Astrocyte of the cerebellum (primary cell): ENCODE measurements around the gene MYRIP.
"Not testable (repeated sequence)": the region's sequence is repeated elsewhere in the genome, so short reads cannot be mapped to it uniquely, and the experiment has no call there.

ENCODE experiments used
- DNase-seq: peaks from one replicate; pipeline ENCODE4 v3.0.0-alpha.2; 2011; ENCODE audit warnings: low read depth
- H3K4me3 ChIP-seq: 2 replicates; pipeline ENCODE4 v1.5.1; 2011; ENCODE audit warnings: mild to moderate bottlenecking, low read depth, low read length, moderate library complexity
- in situ Hi-C: cut with HindIII; loops from 2 replicates; pipeline ENCODE4 v1.10.0; 2017; ENCODE audit warnings: low sequenced_read_pairs
- TF ChIP-seq, protein P1 (sequence below): IDR thresholded peaks from 2 replicates; pipeline ENCODE4 v1.5.1; 2012; ENCODE audit warnings: low read length, low read depth, moderate library complexity, mild to moderate bottlenecking; ENCODE audit errors: missing control alignments

MYRIP gene

DNA sequence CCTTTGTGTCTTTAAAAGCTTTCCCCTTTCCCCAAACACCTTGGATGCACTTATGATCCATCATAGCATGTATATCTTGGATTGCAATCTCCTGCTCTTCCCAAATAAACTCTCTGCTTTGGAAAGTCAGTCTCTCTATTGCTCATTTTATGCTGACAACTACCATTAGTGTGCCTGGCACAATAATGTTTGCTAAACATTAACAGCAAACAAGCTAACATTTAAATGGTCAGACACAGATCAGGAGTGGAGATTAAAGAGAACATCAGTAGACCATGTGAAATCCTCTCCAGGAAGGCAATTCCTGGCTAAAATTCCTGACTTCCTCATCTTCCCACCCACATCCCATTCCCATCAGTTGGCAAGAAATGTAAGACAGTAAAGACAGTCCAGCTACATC is 455.8 kb downstream of the MYRIP start:
- in situ Hi-C loops: no loop called here
- no peak for DNase-seq
- TF ChIP-seq, protein P1, sequence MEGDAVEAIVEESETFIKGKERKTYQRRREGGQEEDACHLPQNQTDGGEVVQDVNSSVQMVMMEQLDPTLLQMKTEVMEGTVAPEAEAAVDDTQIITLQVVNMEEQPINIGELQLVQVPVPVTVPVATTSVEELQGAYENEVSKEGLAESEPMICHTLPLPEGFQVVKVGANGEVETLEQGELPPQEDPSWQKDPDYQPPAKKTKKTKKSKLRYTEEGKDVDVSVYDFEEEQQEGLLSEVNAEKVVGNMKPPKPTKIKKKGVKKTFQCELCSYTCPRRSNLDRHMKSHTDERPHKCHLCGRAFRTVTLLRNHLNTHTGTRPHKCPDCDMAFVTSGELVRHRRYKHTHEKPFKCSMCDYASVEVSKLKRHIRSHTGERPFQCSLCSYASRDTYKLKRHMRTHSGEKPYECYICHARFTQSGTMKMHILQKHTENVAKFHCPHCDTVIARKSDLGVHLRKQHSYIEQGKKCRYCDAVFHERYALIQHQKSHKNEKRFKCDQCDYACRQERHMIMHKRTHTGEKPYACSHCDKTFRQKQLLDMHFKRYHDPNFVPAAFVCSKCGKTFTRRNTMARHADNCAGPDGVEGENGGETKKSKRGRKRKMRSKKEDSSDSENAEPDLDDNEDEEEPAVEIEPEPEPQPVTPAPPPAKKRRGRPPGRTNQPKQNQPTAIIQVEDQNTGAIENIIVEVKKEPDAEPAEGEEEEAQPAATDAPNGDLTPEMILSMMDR: no peak
- no peak overlapping the region for H3K4me3 ChIP-seq

DNA sequence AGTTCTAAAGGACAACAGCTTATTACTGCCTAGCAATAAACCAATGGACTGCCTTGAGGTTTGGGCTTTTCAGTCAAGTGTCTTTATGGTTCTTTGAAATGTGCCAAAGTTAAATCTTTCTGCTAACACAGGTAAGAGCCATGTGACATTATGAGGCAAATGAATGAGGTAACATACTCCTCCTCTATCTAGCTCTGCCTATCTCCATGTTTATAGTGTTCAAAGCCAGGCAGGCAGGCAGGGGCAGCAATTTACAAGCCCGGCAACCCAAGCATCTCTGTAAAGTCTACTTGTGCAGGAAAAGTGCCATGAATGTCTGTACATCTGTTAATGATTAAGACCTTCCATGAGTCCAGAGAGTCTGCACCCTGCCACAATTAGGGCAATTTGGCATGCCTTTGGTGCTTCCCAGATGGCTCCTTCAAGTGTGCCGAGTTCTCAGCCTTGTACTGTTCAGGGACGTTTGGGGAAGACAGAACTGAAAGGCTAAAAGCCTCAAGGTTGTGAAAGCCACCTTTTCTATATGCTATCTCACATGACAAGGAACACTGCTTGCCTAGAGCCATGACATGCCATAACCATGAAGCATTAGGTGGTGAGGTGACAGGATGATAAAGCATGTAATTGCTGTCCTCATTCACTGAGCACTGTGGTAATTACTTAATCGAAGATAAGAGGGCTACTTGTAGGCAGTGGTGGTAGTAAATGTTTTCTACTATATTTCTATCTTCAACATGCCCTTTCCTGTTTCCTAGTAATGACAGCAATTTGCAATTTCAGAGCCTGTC is 458.7 kb downstream of the MYRIP start:
- in situ Hi-C loops: no loop called here
- H3K4me3 ChIP-seq: no peak overlapping the region
- no peak for DNase-seq
- TF ChIP-seq, protein P1: no peak

GRCh38 chr3:40268802-40269524 is 459.6 kb downstream of the MYRIP start:
- in situ Hi-C loops: no loop called here
- no peak overlapping the region for H3K4me3 ChIP-seq
- no peak for DNase-seq
- TF ChIP-seq, protein P1: no peak

DNA sequence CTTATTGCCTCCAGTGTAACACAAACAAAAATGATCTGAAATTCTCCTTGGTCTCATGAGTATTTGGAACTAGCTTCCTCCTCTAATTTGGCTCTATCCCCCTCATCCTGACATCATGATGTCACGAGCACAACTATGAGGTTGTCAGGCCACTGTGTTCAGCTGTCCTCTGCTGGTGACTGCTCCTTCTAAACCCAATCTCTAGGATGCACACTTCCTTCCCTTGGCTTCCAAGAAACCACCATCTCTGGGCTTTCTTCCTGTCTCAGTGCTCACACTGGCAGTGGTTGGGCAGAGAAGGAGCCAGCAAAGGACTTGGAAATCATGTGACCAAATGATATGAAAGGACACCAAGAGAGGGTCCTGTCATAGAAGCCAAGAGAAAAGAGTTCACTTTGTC is 469.4 kb downstream of the MYRIP start:
- DNase-seq: no peak
- no peak overlapping the region for H3K4me3 ChIP-seq
- in situ Hi-C loops: no loop called here
- TF ChIP-seq, protein P1: no peak

GRCh38 chr3:40281995-40282394 is 472.6 kb downstream of the MYRIP start:
- no peak overlapping the region for H3K4me3 ChIP-seq
- in situ Hi-C loops: no loop called here
- TF ChIP-seq, protein P1: no peak
- no peak for DNase-seq

DNA sequence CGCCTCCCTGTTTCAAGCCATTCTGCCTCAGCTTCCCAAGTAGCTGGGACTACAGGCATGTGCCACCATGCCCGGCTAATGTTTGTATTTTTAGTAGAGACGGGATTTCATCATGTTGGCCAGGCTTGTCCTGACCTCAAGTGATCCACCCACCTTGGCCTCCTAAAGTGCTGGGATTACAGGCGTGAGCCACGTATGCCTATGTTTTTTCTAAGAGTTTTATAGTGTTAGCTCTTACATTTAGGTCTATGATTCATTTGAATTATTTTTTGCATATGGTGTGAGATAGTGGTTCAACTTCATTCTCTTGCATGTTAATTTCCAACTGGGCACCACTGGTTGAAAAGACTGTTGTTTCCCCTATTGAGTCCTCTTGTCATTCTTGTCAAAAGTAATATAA is 473.6 kb downstream of the MYRIP start:
- in situ Hi-C loops: not testable (repeated sequence)

DNA sequence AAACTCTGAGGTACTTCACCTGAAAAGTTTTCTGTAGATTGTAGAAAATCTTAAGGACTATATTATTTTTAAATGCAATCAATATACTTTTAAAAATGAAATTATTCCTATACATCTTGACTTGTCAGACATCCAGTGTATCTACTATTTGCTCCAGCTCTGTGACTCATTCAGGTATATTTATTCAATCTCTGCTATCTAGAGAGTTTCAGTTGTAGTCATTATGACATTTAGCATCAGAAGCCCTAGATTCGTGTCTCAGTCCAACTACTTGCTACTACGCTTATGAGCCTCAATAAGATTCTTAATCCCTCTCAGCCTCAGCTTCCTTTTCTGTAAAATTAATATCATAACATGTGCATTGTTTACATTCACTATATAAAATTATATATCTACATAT is 477.8 kb downstream of the MYRIP start:
- TF ChIP-seq, protein P1: no peak
- H3K4me3 ChIP-seq: no peak overlapping the region
- in situ Hi-C loops: no loop called here
- DNase-seq: no peak

More for the DNA sequence above, 473.6 kb downstream of the MYRIP start:
- not testable (repeated sequence) for H3K4me3 ChIP-seq, DNase-seq
